ENCODE data around the gene LY9.

- no peak for TF ChIP-seq YY1 (IDR thresholded peaks at IDR 0.05; ENCODE audit: insufficient read depth, insufficient read length)
- TF ChIP-seq ZNF274 (IDR thresholded peaks at IDR 0.05; ENCODE audit: low read depth, low read length): no peak
- no peak for TF ChIP-seq SUZ12 (IDR thresholded peaks at IDR 0.05; ENCODE audit: extremely low read depth, insufficient read depth, insufficient read length)
These were observed 43.8 kb downstream of the LY9 start for GRCh38 chr1:160839746-160840145.

All from NT2/D1 (cell line).